Thoracic aorta (tissue), 2 donors: ENCODE data around the gene CYFIP1. TPM values are rescaled to one million over a fixed set of nuclear protein-coding genes. Genes with fewer than 3 reads are reported as not detected.

Experiments used
- ATAC-seq: fragments of 150-250 bp; one replicate; pipeline ENCODE4 v1.8.0; 2017; ENCODE audit warnings: low read depth; ENCODE audit not compliant: insufficient number of reproducible peaks, low FRiP score
- DNase-seq: peaks from one replicate; pipeline ENCODE4 v3.0.0-alpha.2; 2020; ENCODE audit warnings: low spot score
- H3K27ac ChIP-seq, 2 donors: fragments of 200-600 bp; sonication (generic); 1 replicate in 1 of 2; 2 replicates in 1 of 2; pipeline ENCODE4 v1.5.1; 2016; ENCODE audit warnings: mild to moderate bottlenecking in 2 of 2, moderate library complexity in 2 of 2
- H3K27me3 ChIP-seq: fragments of 200-600 bp; sonication (generic); replicated peaks from 2 replicates; pipeline ENCODE4 v1.6.0; 2016; ENCODE audit warnings: mild to moderate bottlenecking; ENCODE audit not compliant: insufficient read depth
- H3K36me3 ChIP-seq: fragments of 200-600 bp; sonication (generic); one replicate; pipeline ENCODE4 v1.5.1; 2016
- H3K4me1 ChIP-seq, 2 donors: fragments of 200-600 bp; sonication (generic); 1 replicate in 1 of 2; 2 replicates in 1 of 2; pipeline versions ENCODE4 v1.5.1 to v1.6.0; 2016; ENCODE audit warnings: low read depth in 2 of 2, mild to moderate bottlenecking in 1 of 2; ENCODE audit not compliant: control insufficient read depth in 1 of 2
- H3K4me3 ChIP-seq: fragments of 200-600 bp; sonication (generic); 2 replicates; pipeline ENCODE4 v1.5.1; 2016; ENCODE audit warnings: mild to moderate bottlenecking
- H3K9me3 ChIP-seq: fragments of 200-600 bp; sonication (generic); 2 replicates; pipeline ENCODE4 v1.5.1; 2016
- CTCF ChIP-seq: fragments of 200-600 bp; sonication (generic); IDR thresholded peaks from one replicate; pipeline ENCODE4 v1.5.1; 2019; ENCODE audit warnings: antibody characterized with exemption
- total RNA-seq, 2 donors: library from RNA; depleted of rRNA; stranded (reverse); fragments of >200 nt; gene quantifications; one replicate each; pipeline versions ENCODE4 v1.1.0 to v1.2.3, GENCODE V29; 2016

CYFIP1 gene
- total RNA-seq, 2 donors from 2014 or later: 112 to 150 TPM

GRCh38 chr15:22846073-22846472, 134.1 kb downstream of the CYFIP1 start:
- no peaks in the 10 kb centered on the region for H3K36me3 ChIP-seq
- ATAC-seq (no peak), DNase-seq (no peak)
- H3K4me3 ChIP-seq: no peak overlapping the region
- H3K27ac ChIP-seq: no peak overlapping the region
- H3K4me1 ChIP-seq: peaks cover 0 to 7% of the 10 kb centered on the region in 2 donors
- H3K9me3 ChIP-seq: no peaks in the 10 kb centered on the region
- no peaks in the 10 kb centered on the region for H3K27me3 ChIP-seq
- no peak for TF ChIP-seq CTCF

GRCh38 chr15:22845289-22845900, 134.8 kb downstream of the CYFIP1 start:
- Histone ChIP-seq H3K4me3 (no peak overlapping the region), H3K36me3 (no peaks in the 10 kb centered on the region), H3K9me3 (no peaks in the 10 kb centered on the region), H3K27ac (no peak overlapping the region), H3K27me3 (no peaks in the 10 kb centered on the region), H3K4me1 (peaks cover 6 to 14% of the 10 kb centered on the region in 2 donors)
- no peak for ATAC-seq
- no peak for TF ChIP-seq CTCF
- DNase-seq: no peak

GRCh38 chr15:22844421-22845288, 135.5 kb downstream of the CYFIP1 start:
- H3K36me3 ChIP-seq: no peaks in the 10 kb centered on the region
- no peaks in the 10 kb centered on the region for H3K9me3 ChIP-seq
- H3K27me3 ChIP-seq: no peaks in the 10 kb centered on the region
- H3K4me3 ChIP-seq: no peak overlapping the region
- no peak for TF ChIP-seq CTCF
- no peak overlapping the region for H3K27ac ChIP-seq
- DNase-seq (no peak), ATAC-seq (no peak)
- H3K4me1 ChIP-seq: peaks cover 13 to 21% of the 10 kb centered on the region in 2 donors

GRCh38 chr15:22839046-22839695, 141.0 kb downstream of the CYFIP1 start:
- Histone ChIP-seq H3K4me3 (peak overlapping the region; percentile 85), H3K4me1 (peaks cover 15 to 24% of the 10 kb centered on the region in 2 donors), H3K27ac (peak overlapping the region; percentile 85 to 96), H3K27me3 (no peaks in the 10 kb centered on the region), H3K36me3 (no peaks in the 10 kb centered on the region), H3K9me3 (no peaks in the 10 kb centered on the region)
- no peak for ATAC-seq
- DNase-seq: no peak
- TF ChIP-seq CTCF: no peak
